Epithelial cell of esophagus (primary cell): ENCODE measurements around the gene RPTOR.

ENCODE experiments used
- DNase-seq: peaks from one replicate; pipeline ENCODE4 v3.0.0; 2010; ENCODE audit warnings: low read depth
- H3K4me3 ChIP-seq: 2 replicates; pipeline ENCODE4 v1.5.1; 2011; ENCODE audit warnings: mild to moderate bottlenecking, low read length, control low read depth
- CTCF ChIP-seq: IDR thresholded peaks from 2 replicates; pipeline ENCODE4 v1.5.1; 2011; ENCODE audit warnings: low read depth, mild to moderate bottlenecking, low read length, control low read depth, inconsistent platforms; ENCODE audit not compliant: insufficient read depth; ENCODE audit errors: missing control alignments

Gene RPTOR

GRCh38 chr17:80817861-80818260 lies 273.2 kb downstream of the RPTOR start:
- H3K4me3 ChIP-seq = no peak overlapping the region
- no peak for TF ChIP-seq CTCF
- DNase-seq = peak; percentile 67

GRCh38 chr17:80818871-80819270 lies 274.2 kb downstream of the RPTOR start:
- no peak overlapping the region for H3K4me3 ChIP-seq
- DNase-seq = no peak
- TF ChIP-seq CTCF = no peak

- H3K4me3 ChIP-seq = no peak overlapping the region
- TF ChIP-seq CTCF = no peak
- peak; percentile 14 for DNase-seq
Measured at GRCh38 chr17:80819422-80820164, 275.0 kb downstream of the RPTOR start.

- no peak overlapping the region for H3K4me3 ChIP-seq
- DNase-seq = no peak
- TF ChIP-seq CTCF = no peak
Measured at GRCh38 chr17:80820331-80820730, 275.7 kb downstream of the RPTOR start.

- H3K4me3 ChIP-seq = no peak overlapping the region
- no peak for TF ChIP-seq CTCF
- no peak for DNase-seq
Measured at GRCh38 chr17:80821546-80821945, 276.9 kb downstream of the RPTOR start.

- H3K4me3 ChIP-seq = no peak overlapping the region
- no peak for DNase-seq
- TF ChIP-seq CTCF = no peak
Measured at GRCh38 chr17:80822021-80822699, 277.5 kb downstream of the RPTOR start.

- no peak for TF ChIP-seq CTCF
- no peak overlapping the region for H3K4me3 ChIP-seq
- no peak for DNase-seq
Measured at GRCh38 chr17:80822700-80823410, 278.2 kb downstream of the RPTOR start.
